ENCODE results near the gene ZNF197. TPM values are rescaled to one million over a fixed set of nuclear protein-coding genes. Genes with fewer than 3 reads are reported as not detected.

The ZNF197 gene
- total RNA-seq, 4 donors from 2014 or later, result 20.1 to 27.5 (median 21.6) TPM

DNA sequence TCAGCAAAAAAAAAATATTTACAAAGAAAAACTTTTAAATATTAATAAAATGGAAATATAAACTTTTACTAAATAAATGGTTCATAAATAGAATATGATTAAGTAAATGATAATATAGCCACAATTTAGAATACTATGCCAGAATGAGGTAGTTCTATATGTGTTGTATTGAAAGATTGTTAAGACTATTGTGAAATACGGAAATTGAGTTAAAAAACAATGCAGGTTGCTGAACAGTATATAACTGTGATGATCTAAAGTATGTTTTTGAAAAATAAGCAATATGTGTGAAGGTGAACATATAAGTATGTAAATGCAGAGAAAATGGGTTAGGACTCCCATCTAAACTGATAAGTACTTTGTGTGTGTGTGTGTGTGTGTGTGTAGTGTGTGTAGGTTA, 24.9 kb downstream of the ZNF197 start:
- Histone ChIP-seq H3K36me3 (peaks cover 3 to 49% (median 30%) of the 10 kb centered on the region in 3 donors), H3K4me3 (no peak overlapping the region), H3K27me3 (no peaks in the 10 kb centered on the region), H3K27ac (no peak overlapping the region), H3K4me1 (peaks cover 0 to 18% (median 0%) of the 10 kb centered on the region in 4 donors), H3K9me3 (peaks cover 0 to 26% (median 1%) of the 10 kb centered on the region in 4 donors)
- WGBS, 2 donors, result 83% methylated on average over 1 of the region's 1 CpG
- TF ChIP-seq POLR2A (IDR thresholded peaks at IDR 0.05) (no peak), EP300 (IDR thresholded peaks at IDR 0.05) (no peak)
- TF ChIP-seq, protein P1, sequence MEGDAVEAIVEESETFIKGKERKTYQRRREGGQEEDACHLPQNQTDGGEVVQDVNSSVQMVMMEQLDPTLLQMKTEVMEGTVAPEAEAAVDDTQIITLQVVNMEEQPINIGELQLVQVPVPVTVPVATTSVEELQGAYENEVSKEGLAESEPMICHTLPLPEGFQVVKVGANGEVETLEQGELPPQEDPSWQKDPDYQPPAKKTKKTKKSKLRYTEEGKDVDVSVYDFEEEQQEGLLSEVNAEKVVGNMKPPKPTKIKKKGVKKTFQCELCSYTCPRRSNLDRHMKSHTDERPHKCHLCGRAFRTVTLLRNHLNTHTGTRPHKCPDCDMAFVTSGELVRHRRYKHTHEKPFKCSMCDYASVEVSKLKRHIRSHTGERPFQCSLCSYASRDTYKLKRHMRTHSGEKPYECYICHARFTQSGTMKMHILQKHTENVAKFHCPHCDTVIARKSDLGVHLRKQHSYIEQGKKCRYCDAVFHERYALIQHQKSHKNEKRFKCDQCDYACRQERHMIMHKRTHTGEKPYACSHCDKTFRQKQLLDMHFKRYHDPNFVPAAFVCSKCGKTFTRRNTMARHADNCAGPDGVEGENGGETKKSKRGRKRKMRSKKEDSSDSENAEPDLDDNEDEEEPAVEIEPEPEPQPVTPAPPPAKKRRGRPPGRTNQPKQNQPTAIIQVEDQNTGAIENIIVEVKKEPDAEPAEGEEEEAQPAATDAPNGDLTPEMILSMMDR (IDR thresholded peaks at IDR 0.05), result no peak
- DNase-seq (ENCODE audit: low spot score in 2 of 2), result no peak

DNA sequence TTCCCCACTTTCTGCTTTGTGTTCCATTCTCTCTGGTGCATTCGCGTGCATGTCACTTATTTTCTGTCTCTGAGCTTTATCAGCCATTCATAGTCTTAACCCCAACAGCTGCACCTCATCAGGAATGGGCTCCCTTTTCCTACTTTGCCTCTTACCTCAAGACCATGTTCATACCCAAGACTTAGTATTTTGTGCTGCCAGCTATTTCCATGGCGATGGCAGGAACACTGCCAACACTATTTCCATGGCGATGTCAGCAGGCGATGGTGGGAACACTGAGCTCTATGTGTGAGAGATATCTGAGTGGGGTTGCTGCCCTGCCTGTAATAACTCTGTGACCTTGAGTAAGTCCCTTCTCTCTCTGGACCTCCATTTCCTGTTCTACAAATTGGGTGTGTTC, 29.2 kb downstream of the ZNF197 start:
- DNase-seq (ENCODE audit: low spot score in 2 of 2), result no peak
- Histone ChIP-seq H3K27ac (no peak overlapping the region), H3K9me3 (peaks cover 0 to 41% (median 6%) of the 10 kb centered on the region in 4 donors), H3K27me3 (no peaks in the 10 kb centered on the region), H3K36me3 (peaks cover 3 to 87% (median 58%) of the 10 kb centered on the region in 3 donors), H3K4me1 (peaks cover 0 to 12% (median 0%) of the 10 kb centered on the region in 4 donors), H3K4me3 (no peak overlapping the region)
- TF ChIP-seq POLR2A (IDR thresholded peaks at IDR 0.05) (no peak), EP300 (IDR thresholded peaks at IDR 0.05) (no peak)
- TF ChIP-seq, protein P1 (IDR thresholded peaks at IDR 0.05), result no peak
- 88 to 89% methylated on average over 5 of the region's 5 CpGs for WGBS, 2 donors

DNA sequence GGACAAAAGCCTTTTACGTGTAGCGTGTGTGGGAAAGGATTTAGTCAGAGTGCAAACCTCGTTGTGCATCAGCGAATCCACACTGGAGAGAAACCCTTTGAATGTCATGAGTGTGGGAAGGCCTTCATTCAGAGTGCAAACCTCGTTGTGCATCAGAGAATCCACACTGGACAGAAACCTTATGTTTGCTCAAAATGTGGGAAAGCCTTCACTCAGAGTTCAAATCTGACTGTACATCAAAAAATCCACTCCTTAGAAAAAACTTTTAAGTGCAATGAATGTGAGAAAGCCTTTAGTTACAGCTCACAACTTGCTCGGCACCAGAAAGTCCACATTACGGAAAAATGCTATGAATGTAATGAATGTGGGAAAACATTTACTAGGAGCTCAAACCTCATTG, 34.2 kb downstream of the ZNF197 start:
- no peak for DNase-seq (ENCODE audit: low spot score in 2 of 2)
- H3K27me3 ChIP-seq, result no peaks in the 10 kb centered on the region
- H3K4me3 ChIP-seq, result no peak overlapping the region
- H3K36me3 ChIP-seq, result peaks cover 3 to 100% (median 42%) of the 10 kb centered on the region in 3 donors
- TF ChIP-seq, protein P1 (IDR thresholded peaks at IDR 0.05), result no peak
- no peak for TF ChIP-seq POLR2A (IDR thresholded peaks at IDR 0.05)
- TF ChIP-seq EP300 (IDR thresholded peaks at IDR 0.05), result no peak
- WGBS, 2 donors, result 91 to 95% methylated on average over 7 of the region's 7 CpGs
- no peak overlapping the region for H3K27ac ChIP-seq
- H3K4me1 ChIP-seq, result no peaks in the 10 kb centered on the region
- H3K9me3 ChIP-seq, result peaks cover 0 to 76% (median 11%) of the 10 kb centered on the region in 4 donors

DNA sequence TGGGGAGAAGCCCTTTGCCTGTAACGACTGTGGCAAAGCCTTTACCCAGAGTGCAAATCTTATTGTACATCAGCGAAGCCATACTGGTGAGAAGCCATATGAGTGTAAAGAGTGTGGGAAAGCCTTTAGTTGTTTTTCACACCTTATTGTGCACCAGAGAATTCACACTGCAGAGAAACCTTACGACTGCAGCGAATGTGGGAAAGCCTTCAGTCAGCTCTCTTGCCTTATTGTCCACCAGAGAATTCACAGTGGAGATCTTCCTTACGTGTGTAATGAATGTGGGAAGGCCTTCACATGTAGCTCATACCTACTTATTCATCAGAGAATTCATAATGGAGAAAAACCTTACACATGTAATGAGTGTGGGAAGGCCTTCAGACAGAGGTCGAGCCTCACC, 34.6 kb downstream of the ZNF197 start:
- Histone ChIP-seq H3K27ac (no peak overlapping the region), H3K4me1 (no peaks in the 10 kb centered on the region), H3K9me3 (peaks cover 0 to 75% (median 11%) of the 10 kb centered on the region in 4 donors), H3K27me3 (no peaks in the 10 kb centered on the region), H3K36me3 (peaks cover 2 to 96% (median 37%) of the 10 kb centered on the region in 3 donors), H3K4me3 (no peak overlapping the region)
- WGBS, 2 donors, result 92% methylated on average over 6 of the region's 6 CpGs
- DNase-seq (ENCODE audit: low spot score in 2 of 2), result no peak
- TF ChIP-seq EP300 (IDR thresholded peaks at IDR 0.05) (no peak), POLR2A (IDR thresholded peaks at IDR 0.05) (no peak)
- TF ChIP-seq, protein P1 (IDR thresholded peaks at IDR 0.05), result no peak

DNA sequence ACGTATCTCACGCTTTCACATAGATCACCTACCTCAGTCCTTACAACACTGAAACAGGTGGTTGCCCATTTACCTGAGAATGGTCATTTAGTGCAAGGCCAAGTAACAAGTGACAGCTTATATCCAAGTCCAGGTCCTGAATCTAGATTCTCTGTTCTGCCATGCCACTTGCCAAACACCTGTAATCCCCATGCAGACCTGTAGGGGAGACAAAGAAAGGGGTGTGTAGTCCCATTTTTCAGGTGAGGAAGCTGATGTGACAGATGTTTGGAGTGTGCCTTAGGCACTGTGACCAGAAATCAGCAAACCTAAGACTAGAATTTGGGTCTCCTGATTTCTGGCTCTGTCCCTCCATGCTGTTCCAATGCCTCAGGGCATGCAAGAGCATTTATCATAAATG, 36.4 kb downstream of the ZNF197 start:
- peaks cover 0 to 88% (median 11%) of the 10 kb centered on the region in 4 donors for H3K9me3 ChIP-seq
- TF ChIP-seq, protein P1 (IDR thresholded peaks at IDR 0.05), result no peak
- no peak for TF ChIP-seq POLR2A (IDR thresholded peaks at IDR 0.05)
- no peak for TF ChIP-seq EP300 (IDR thresholded peaks at IDR 0.05)
- no peaks in the 10 kb centered on the region for H3K27me3 ChIP-seq
- H3K36me3 ChIP-seq, result peaks cover 0 to 78% (median 31%) of the 10 kb centered on the region in 3 donors
- no peak overlapping the region for H3K27ac ChIP-seq
- no peak for DNase-seq (ENCODE audit: low spot score in 2 of 2)
- H3K4me3 ChIP-seq, result no peak overlapping the region
- no peaks in the 10 kb centered on the region for H3K4me1 ChIP-seq
- WGBS, 2 donors, result 96 to 98% methylated on average over 2 of the region's 2 CpGs

Data from tibial nerve (tissue), 4 donors.